Heart right ventricle (tissue), 16 donors: ENCODE measurements around the gene GAS6. TPM values are rescaled to one million over a fixed set of nuclear protein-coding genes. Genes with fewer than 3 reads are reported as not detected.

Source experiments
- ATAC-seq, 8 donors: fragments of 200-7000 bp; cut with Tn5 transposase; one replicate each; pipeline ENCODE4 v1.9.1; 2020; ENCODE audit warnings: mild to moderate bottlenecking in 8 of 8, moderate library complexity in 8 of 8, moderate number of reproducible peaks in 1 of 8
- DNase-seq, 2 donors: peaks; one replicate each; pipeline ENCODE4 v3.0.0-alpha.2; 2020
- H3K27ac ChIP-seq, 10 donors: fragments of 200-600 bp; sonication (generic) in 2 of 10; one replicate each; pipeline versions ENCODE4 v1.5.0 to v1.8.0; 2020 to 2022; ENCODE audit warnings: mild to moderate bottlenecking in 3 of 10
- H3K27me3 ChIP-seq, 7 donors: fragments of 200-600 bp; one replicate each; pipeline ENCODE4 v1.8.0; 2021 to 2022; ENCODE audit warnings: mild to moderate bottlenecking in 2 of 7
- H3K36me3 ChIP-seq, 9 donors: fragments of 200-600 bp; sonication (generic) in 1 of 9; one replicate each; pipeline versions ENCODE4 v1.5.0 to v1.8.0; 2020 to 2022; ENCODE audit warnings: mild to moderate bottlenecking in 2 of 9
- H3K4me1 ChIP-seq, 9 donors: fragments of 200-600 bp; sonication (generic) in 1 of 9; one replicate each; pipeline versions ENCODE4 v1.5.0 to v1.8.0; 2020 to 2022; ENCODE audit warnings: mild to moderate bottlenecking in 4 of 9
- H3K4me3 ChIP-seq, 10 donors: fragments of 200-600 bp; sonication (generic) in 2 of 10; one replicate each; pipeline versions ENCODE4 v1.5.0 to v1.8.0; 2020 to 2022; ENCODE audit warnings: mild to moderate bottlenecking in 7 of 10, moderate library complexity in 2 of 10
- H3K9me3 ChIP-seq, 11 donors: fragments of 200-600 bp in 10 of 11; sonication (generic) in 2 of 11; one replicate each; pipeline versions ENCODE4 v1.5.0 to v1.8.0; 2013 to 2022; ENCODE audit warnings: mild to moderate bottlenecking in 2 of 11, control low read depth in 1 of 11, moderate library complexity in 1 of 11
- CTCF ChIP-seq, 9 donors: fragments of 200-600 bp; sonication (generic) in 2 of 9; IDR thresholded peaks; one replicate each; pipeline versions ENCODE4 v1.5.0 to v1.8.0; 2021 to 2022; ENCODE audit warnings: antibody characterized with exemption in 9 of 9, mild to moderate bottlenecking in 5 of 9, moderate library complexity in 1 of 9
- WGBS, 2 donors: extraction: QIAGEN DNeasy Blood & Tissue Kit; methylation state at CpG; one replicate each; pipeline ENCODE4 v1.1.7; 2013; ENCODE audit warnings: inconsistent platforms in 1 of 2; 5-methylcytosine and 5-hydroxymethylcytosine counted together
- intact Hi-C, 10 donors: fragments of 100-400 bp; cut with DNase I; formaldehyde crosslinking; loops; one replicate each; pipeline versions ENCODE4 v1.11.1 to v1.14.2; 2022
- polyA plus RNA-seq, 2 donors: library from polyadenylated mRNA; stranded (reverse); fragments of 200-250 nt; gene quantifications; one replicate each; pipeline ENCODE4 v1.2.3, GENCODE V29; 2013
- total RNA-seq, 10 donors: library from RNA; stranded (reverse); fragmentation: NEBNext Ultra II Directional in 3 of 10; extraction: Animal tissue kit (Norgen Biotek cat#: 25700) in 3 of 10; gene quantifications; one replicate each; pipeline versions ENCODE4 v1.2.1 to v1.2.4, GENCODE V29; 2021 to 2023
- donor health status: Arrhythmogenic right ventricular cardiomyopathy.
- donor health status: ischemic (EF 13 %, LVEDD 7.1; RV severe dilation, severe dysfunction).
- donor health status: healthy with polysubstance abuse.
- donor health status: DM: no; HTN: yes; CAD: no.
- donor health status: DM: no; HTN: no; CAD: no.
- donor health status: ischemic (EF 25% LVEDD 6.9; RV normal size, moderate dysfunction).
- donor health status: ischemic (EF 25% LVEDD 5.7; RV mildly dilated, moderate dysfunction).
- donor health status: healthy.
- donor health status: DM: yes; HTN: yes; CAD: no.
- donor health status: Ischemic cardiomyopathy.
- donor health status: ischemic (EF 35%, LVEDD 5.7; RV mildly dilated, moderate dysfunction).
- donor health status: nonischemic (EF 11% LVEDD 7.7; RV severe dilation, severe dysfunction).
- donor health status: DM: yes; HTN: yes; CAD: no.
- donor health status: PGD.
- donor health status: ischemic (EF 29% LVEDD 5.4; RV normal size, mild dysfunction).
- donor health status: nonischemic (EF 23%, LVEDD 6.1; RV moderate dilation, normal function).

GAS6 gene
- total and polyA plus RNA-seq, 12 donors = 113 to 280 (median 174) TPM

- H3K9me3 ChIP-seq = no peaks in the 10 kb centered on the region
- no peak for TF ChIP-seq CTCF (IDR thresholded peaks at IDR 0.05)
- peaks cover 0 to 35% (median 0%) of the 10 kb centered on the region in 9 donors for H3K36me3 ChIP-seq
- peak; percentile 17 to 78 (median 52) for ATAC-seq
- H3K4me1 ChIP-seq = peaks cover 43 to 89% (median 78%) of the 10 kb centered on the region in 9 donors
- 36 to 39% methylated on average over 31 of the region's 31 CpGs for WGBS, 2 donors
- peak in 1 of 2 donors; percentile 61 for DNase-seq
- H3K27ac ChIP-seq = peak overlapping the region in 9 of 10 donors; percentile 26 to 80 (median 63)
- no peaks in the 10 kb centered on the region for H3K27me3 ChIP-seq
- intact Hi-C loops = no loop called here
- no peak overlapping the region for H3K4me3 ChIP-seq
Observed at GRCh38 chr13:113854238-113855011, 9.5 kb downstream of the GAS6 start.

GRCh38 chr13:113853518-113854237 lies 10.2 kb downstream of the GAS6 start:
- peaks cover 45 to 96% (median 85%) of the 10 kb centered on the region in 9 donors for H3K4me1 ChIP-seq
- no peaks in the 10 kb centered on the region for H3K9me3 ChIP-seq
- ATAC-seq (peak; percentile 1 to 72 (median 36)), DNase-seq (peak in 1 of 2 donors; percentile 76)
- intact Hi-C loops = no loop called here
- no peaks in the 10 kb centered on the region for H3K27me3 ChIP-seq
- no peak for TF ChIP-seq CTCF (IDR thresholded peaks at IDR 0.05)
- no peak overlapping the region for H3K4me3 ChIP-seq
- H3K36me3 ChIP-seq = peaks cover 0 to 27% (median 0%) of the 10 kb centered on the region in 9 donors
- 35 to 43% methylated on average over 11 of the region's 11 CpGs for WGBS, 2 donors
- peak overlapping the region in 9 of 10 donors; percentile 29 to 80 (median 55) for H3K27ac ChIP-seq

- no peak for ATAC-seq
- intact Hi-C loops = no loop called here
- Histone ChIP-seq H3K27ac (peak overlapping the region in 8 of 10 donors; percentile 29 to 80 (median 60)), H3K4me3 (no peak overlapping the region), H3K36me3 (peaks cover 0 to 24% (median 0%) of the 10 kb centered on the region in 9 donors), H3K9me3 (no peaks in the 10 kb centered on the region), H3K4me1 (peaks cover 49 to 96% (median 89%) of the 10 kb centered on the region in 9 donors), H3K27me3 (no peaks in the 10 kb centered on the region)
- WGBS, 2 donors = 77 to 78% methylated on average over 22 of the region's 22 CpGs
- no peak for TF ChIP-seq CTCF (IDR thresholded peaks at IDR 0.05)
- peak in 1 of 2 donors; percentile 3 for DNase-seq
Observed at GRCh38 chr13:113852536-113853517, 11.0 kb downstream of the GAS6 start.
